Stomach smooth muscle (tissue), 2 donors: Measurements from ENCODE around the gene SLC13A4.
"Not testable (repeated sequence)": the region's sequence is repeated elsewhere in the genome, so short reads cannot be mapped to it uniquely, and the experiment has no call there.

Experiments used
- H3K27ac ChIP-seq: one replicate; pipeline ENCODE4 v1.7.0; 2013; ENCODE audit warnings: mild to moderate bottlenecking, low read length, inconsistent platforms
- H3K27me3 ChIP-seq, 2 donors: one replicate each; pipeline ENCODE4 v1.7.0; 2013; ENCODE audit warnings: low read length in 2 of 2; ENCODE audit not compliant: insufficient read depth in 2 of 2, control insufficient read depth in 1 of 2
- H3K36me3 ChIP-seq, 2 donors: one replicate each; pipeline ENCODE4 v1.7.0; 2013; ENCODE audit warnings: low read length in 2 of 2; ENCODE audit not compliant: control insufficient read depth in 2 of 2, insufficient read depth in 2 of 2
- H3K4me1 ChIP-seq: one replicate; pipeline ENCODE4 v1.7.0; 2013; ENCODE audit warnings: low read length; ENCODE audit not compliant: control insufficient read depth, insufficient read depth
- H3K4me3 ChIP-seq, 2 donors: one replicate each; pipeline ENCODE4 v1.7.0; 2013; ENCODE audit warnings: low read length in 2 of 2
- H3K9ac ChIP-seq, 2 donors: one replicate each; pipeline ENCODE4 v1.7.0; 2013; ENCODE audit warnings: low read length in 2 of 2, mild to moderate bottlenecking in 1 of 2
- H3K9me3 ChIP-seq, 2 donors: one replicate each; pipeline ENCODE4 v1.7.0; 2013; ENCODE audit warnings: low read length in 2 of 2; ENCODE audit not compliant: control insufficient read depth in 2 of 2
- donor health status: healthy.
- donor health status: Pancreatic carcinoma.

Gene SLC13A4

DNA sequence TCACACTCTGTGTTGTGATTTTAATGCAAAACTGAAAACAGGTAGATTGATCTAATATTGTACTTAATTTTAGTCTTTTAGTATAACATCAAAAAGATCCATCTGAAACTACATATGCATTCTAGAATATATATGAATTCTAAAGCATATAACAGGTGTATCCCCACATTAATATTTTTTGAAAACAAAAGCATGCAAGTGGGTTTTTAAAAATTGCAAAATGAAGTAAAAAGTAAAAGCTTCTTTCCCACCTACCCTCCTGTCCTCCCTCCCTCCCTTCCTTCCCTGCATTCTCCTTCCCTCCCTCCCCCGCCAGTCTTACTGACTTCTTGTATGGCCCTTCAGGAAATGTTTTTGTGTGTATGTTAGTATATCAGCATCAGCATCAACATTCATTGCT, 80.2 kb downstream of the SLC13A4 start:
- no peak overlapping the region for H3K27ac ChIP-seq
- H3K27me3 ChIP-seq: no peaks in the 10 kb centered on the region
- no peak overlapping the region for H3K9ac ChIP-seq
- H3K36me3 ChIP-seq: peaks cover 20 to 26% of the 10 kb centered on the region in 2 donors
- no peaks in the 10 kb centered on the region for H3K9me3 ChIP-seq
- H3K4me3 ChIP-seq: no peak overlapping the region
- no peaks in the 10 kb centered on the region for H3K4me1 ChIP-seq

DNA sequence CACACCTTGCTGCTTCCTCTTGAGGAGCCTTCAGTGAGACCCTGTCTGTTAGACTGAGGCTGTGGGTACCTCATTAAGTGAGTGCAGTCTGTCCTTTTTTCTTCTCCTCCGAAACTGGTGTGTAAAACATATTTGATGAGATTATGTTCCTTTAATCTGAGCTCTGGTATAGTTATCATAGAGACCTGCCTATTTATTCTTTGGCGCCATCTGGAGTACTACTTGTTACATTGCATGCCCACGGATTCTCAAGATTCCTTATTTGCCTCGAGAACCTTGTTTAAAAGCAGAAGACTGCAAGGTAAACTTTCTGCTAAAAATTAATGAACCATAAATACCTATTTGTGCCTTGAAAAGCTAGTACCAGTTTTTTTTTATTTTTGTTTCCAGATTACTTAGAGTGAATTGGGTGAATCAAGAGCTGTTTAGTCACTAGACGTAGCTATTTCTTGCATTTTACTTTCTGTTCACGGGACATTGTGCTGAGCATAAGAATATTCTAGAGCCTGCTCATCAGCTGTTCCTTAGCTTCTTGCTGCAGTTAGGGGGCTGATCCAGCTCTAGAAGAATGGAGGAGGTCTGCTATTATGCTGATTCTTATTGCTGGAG, 82.6 kb downstream of the SLC13A4 start:
- Histone ChIP-seq H3K4me1 (no peaks in the 10 kb centered on the region), H3K9me3 (no peaks in the 10 kb centered on the region), H3K9ac (no peak overlapping the region), H3K36me3 (peaks cover 21 to 29% of the 10 kb centered on the region in 2 donors), H3K27me3 (no peaks in the 10 kb centered on the region), H3K4me3 (no peak overlapping the region), H3K27ac (no peak overlapping the region)

DNA sequence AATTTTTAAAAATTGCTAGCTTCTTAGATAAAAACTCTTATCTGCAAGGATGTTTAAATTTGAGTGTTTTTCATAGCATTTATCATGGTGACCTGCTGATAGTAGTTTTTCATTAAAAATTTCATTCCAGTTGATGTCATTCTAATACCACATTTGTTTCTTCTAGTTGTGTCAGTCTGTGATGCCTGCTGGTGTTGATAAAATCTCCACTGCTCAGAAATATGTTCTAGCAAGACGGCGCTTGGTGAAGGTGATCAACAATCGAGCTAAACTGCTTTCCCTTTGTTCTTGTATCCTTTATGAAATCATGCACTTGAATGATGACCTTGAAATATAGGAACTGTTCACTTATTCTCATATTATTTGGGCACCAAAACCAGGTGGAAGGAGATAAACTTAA, 83.3 kb downstream of the SLC13A4 start:
- Histone ChIP-seq H3K4me3 (no peak overlapping the region), H3K27me3 (no peaks in the 10 kb centered on the region), H3K36me3 (peaks cover 21 to 29% of the 10 kb centered on the region in 2 donors), H3K27ac (no peak overlapping the region), H3K4me1 (no peaks in the 10 kb centered on the region), H3K9me3 (no peaks in the 10 kb centered on the region), H3K9ac (no peak overlapping the region)

DNA sequence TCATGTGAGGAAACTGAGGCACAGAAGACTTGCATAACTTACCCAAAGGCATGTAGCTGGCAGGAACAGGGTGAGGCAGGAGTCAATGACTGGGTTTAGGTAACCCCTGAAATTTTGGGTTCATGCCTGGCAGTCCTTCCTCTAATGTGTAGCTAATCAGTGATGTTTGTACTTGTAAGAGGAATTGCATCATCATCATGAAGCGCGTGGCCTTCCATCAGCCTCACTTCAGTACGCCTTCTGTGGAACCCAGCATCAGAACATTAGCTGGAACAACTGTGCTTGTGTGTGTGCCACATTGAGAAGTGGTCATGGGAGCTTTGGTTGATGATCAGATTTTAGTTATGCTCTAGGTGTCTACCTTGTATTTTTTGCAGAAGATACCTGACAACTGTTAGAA, 83.8 kb downstream of the SLC13A4 start:
- Histone ChIP-seq H3K4me3 (no peak overlapping the region), H3K27ac (no peak overlapping the region), H3K9me3 (no peaks in the 10 kb centered on the region), H3K9ac (no peak overlapping the region), H3K36me3 (peaks cover 21 to 29% of the 10 kb centered on the region in 2 donors), H3K27me3 (no peaks in the 10 kb centered on the region), H3K4me1 (no peaks in the 10 kb centered on the region)

DNA sequence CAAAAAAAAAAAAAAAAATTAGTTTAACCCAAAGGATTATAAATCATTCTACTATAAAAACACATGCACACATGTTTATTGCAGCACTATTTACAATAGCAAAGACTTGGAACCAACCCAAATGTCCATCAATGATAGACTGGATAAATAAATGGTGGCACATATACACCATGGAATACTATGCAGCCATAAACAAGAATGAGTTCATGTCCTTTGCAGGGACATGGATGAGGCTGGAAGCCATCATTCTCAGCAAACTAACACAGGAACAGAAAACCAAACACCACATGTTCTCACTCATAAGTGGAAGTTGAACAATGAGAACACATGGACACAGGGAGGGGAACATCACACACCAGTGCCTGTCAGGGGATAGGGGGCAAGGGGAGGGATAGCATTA, 88.3 kb downstream of the SLC13A4 start:
- H3K9ac ChIP-seq, H3K4me3 ChIP-seq, H3K9me3 ChIP-seq, H3K27me3 ChIP-seq, H3K4me1 ChIP-seq, H3K27ac ChIP-seq: not testable (repeated sequence)
- H3K36me3 ChIP-seq: peaks cover 26 to 28% of the 10 kb centered on the region in 2 donors

DNA sequence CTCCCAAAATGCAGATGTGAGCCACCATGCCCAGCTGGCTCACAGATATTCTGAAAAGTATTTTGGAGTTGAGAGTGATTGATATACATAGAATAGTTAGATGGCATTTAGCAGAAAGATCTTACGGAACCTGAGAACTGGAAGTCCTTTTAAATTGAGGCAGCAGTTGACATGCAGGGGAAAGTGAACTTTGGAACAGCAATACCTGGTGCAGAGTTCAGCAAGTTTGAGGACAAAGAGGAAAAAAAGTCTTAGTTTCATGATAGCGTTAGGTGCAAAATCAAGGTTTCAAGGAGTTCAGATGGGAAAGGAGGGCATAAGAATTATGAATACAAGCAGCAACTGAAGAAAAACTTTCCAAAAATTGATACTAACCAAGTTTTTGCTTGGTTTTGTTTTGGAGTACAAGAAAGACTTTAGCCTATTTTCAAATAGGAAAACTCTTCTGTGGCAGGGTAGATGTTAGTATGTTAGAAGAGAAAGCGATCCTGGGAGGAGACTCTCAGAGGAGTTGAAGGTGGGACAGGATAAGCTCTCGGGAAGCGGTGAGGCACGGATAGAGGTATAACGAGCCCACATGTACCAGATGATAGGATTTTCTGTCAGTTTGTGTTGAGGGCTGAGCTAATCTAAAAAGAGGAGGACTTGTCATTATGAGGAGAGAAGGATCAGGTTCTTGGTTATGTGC, 93.7 kb downstream of the SLC13A4 start:
- no peak overlapping the region for H3K27ac ChIP-seq
- H3K4me1 ChIP-seq: no peaks in the 10 kb centered on the region
- no peak overlapping the region for H3K4me3 ChIP-seq
- H3K36me3 ChIP-seq: peaks cover 29 to 31% of the 10 kb centered on the region in 2 donors
- no peaks in the 10 kb centered on the region for H3K27me3 ChIP-seq
- H3K9me3 ChIP-seq: no peaks in the 10 kb centered on the region
- H3K9ac ChIP-seq: no peak overlapping the region
